Neuronal stem cell (in vitro differentiated cells): ENCODE measurements around the gene ADCY7.

ENCODE experiments used
- DNase-seq: peaks from one replicate; pipeline ENCODE4 v3.0.0-alpha.2; 2013; ENCODE audit warnings: low spot score
- H2AFZ ChIP-seq: one replicate; pipeline ENCODE4 v1.6.1; 2013; ENCODE audit warnings: mild to moderate bottlenecking, low read length, inconsistent platforms
- H2AK5ac ChIP-seq: 2 replicates; pipeline ENCODE4 v1.6.1; 2013; ENCODE audit warnings: low read depth, mild to moderate bottlenecking, inconsistent platforms, low read length, moderate library complexity, mixed read lengths
- H2BK120ac ChIP-seq: 2 replicates; pipeline ENCODE4 v1.6.1; 2013; ENCODE audit warnings: low read depth, mild to moderate bottlenecking, inconsistent platforms, low read length, moderate library complexity, mixed read lengths
- H2BK12ac ChIP-seq: one replicate; pipeline ENCODE4 v1.6.1; 2013; ENCODE audit warnings: low read length, inconsistent platforms
- H2BK15ac ChIP-seq: 2 replicates; pipeline ENCODE4 v1.6.1; 2013; ENCODE audit warnings: mild to moderate bottlenecking, low read length, inconsistent platforms, mixed read lengths
- H2BK5ac ChIP-seq: one replicate; pipeline ENCODE4 v1.6.1; 2013; ENCODE audit warnings: inconsistent platforms, mild to moderate bottlenecking, low read length, moderate library complexity
- H3K14ac ChIP-seq: one replicate; pipeline ENCODE4 v1.6.1; 2013; ENCODE audit warnings: low read length, inconsistent platforms
- H3K18ac ChIP-seq: 2 replicates; pipeline ENCODE4 v1.6.1; 2013; ENCODE audit warnings: low read length, inconsistent platforms
- H3K23ac ChIP-seq: 2 replicates; pipeline ENCODE4 v1.6.1; 2013; ENCODE audit warnings: low read depth, mild to moderate bottlenecking, mixed read lengths, low read length, inconsistent platforms; ENCODE audit not compliant: poor library complexity
- H3K27ac ChIP-seq: replicated peaks from 3 replicates; pipeline ENCODE4 v1.5.1; 2013; ENCODE audit warnings: low read length, inconsistent platforms
- H3K27me3 ChIP-seq, 3 experiments: 2 replicates each; pipeline ENCODE4 v1.6.1; 2013; ENCODE audit warnings: low read length in 3 of 3, mild to moderate bottlenecking in 2 of 3, inconsistent platforms in 1 of 3, low read depth in 1 of 3, mixed read lengths in 1 of 3, moderate library complexity in 1 of 3; ENCODE audit not compliant: control insufficient read depth in 3 of 3, insufficient read depth in 3 of 3
- H3K36me3 ChIP-seq, 2 donors: replicated peaks in 1 of 2; 2 replicates each; pipeline ENCODE4 v1.6.1; 2013; ENCODE audit warnings: low read length in 2 of 2; ENCODE audit not compliant: control insufficient read depth in 2 of 2, insufficient read depth in 2 of 2
- H3K4ac ChIP-seq: 2 replicates; pipeline ENCODE4 v1.6.1; 2013; ENCODE audit warnings: inconsistent platforms, mild to moderate bottlenecking, low read length, moderate library complexity
- H3K4me1 ChIP-seq, 2 donors: 1 replicate in 1 of 2; 2 replicates in 1 of 2; pipeline ENCODE4 v1.6.1; 2013; ENCODE audit warnings: low read length in 2 of 2, low read depth in 1 of 2; ENCODE audit not compliant: control insufficient read depth in 2 of 2, insufficient read depth in 1 of 2
- H3K4me2 ChIP-seq: one replicate; pipeline ENCODE4 v1.6.1; 2013; ENCODE audit warnings: mild to moderate bottlenecking, low read length, inconsistent platforms; ENCODE audit not compliant: insufficient read depth, poor library complexity, severe bottlenecking
- H3K4me3 ChIP-seq, 2 donors: 2 replicates each; pipeline ENCODE4 v1.5.1; 2013; ENCODE audit warnings: low read length in 2 of 2, mild to moderate bottlenecking in 2 of 2, inconsistent platforms in 1 of 2, moderate library complexity in 1 of 2
- H3K79me1 ChIP-seq: one replicate; pipeline ENCODE4 v1.6.1; 2013; ENCODE audit warnings: low read depth, mild to moderate bottlenecking, inconsistent platforms, low read length, moderate library complexity
- H3K9ac ChIP-seq: one replicate; pipeline ENCODE4 v1.6.1; 2013; ENCODE audit warnings: mild to moderate bottlenecking, low read depth, low read length, inconsistent platforms; ENCODE audit not compliant: poor library complexity
- H3K9me3 ChIP-seq, 2 donors: replicated peaks in 1 of 2; 2 replicates each; pipeline versions ENCODE3 to v1.6.1; 2013; ENCODE audit warnings: low read length in 2 of 2, mild to moderate bottlenecking in 2 of 2, inconsistent platforms in 1 of 2, low read depth in 1 of 2, mixed read lengths in 1 of 2, moderate library complexity in 1 of 2; ENCODE audit not compliant: control insufficient read depth in 2 of 2, insufficient read depth in 1 of 2
- H4K8ac ChIP-seq: one replicate; pipeline ENCODE4 v1.6.1; 2013; ENCODE audit warnings: low read depth, mild to moderate bottlenecking, inconsistent platforms, low read length, moderate library complexity
- H4K91ac ChIP-seq: one replicate; pipeline ENCODE4 v1.6.1; 2013; ENCODE audit warnings: low read length, low read depth, mild to moderate bottlenecking, inconsistent platforms; ENCODE audit not compliant: poor library complexity
- WGBS, 2 donors: extraction: QIAGEN DNeasy Blood & Tissue Kit; methylation state at CpG; one replicate each; pipeline ENCODE4 v1.1.7; 2013; ENCODE audit warnings: missing lambda C conversion rate in 2 of 2, mixed read lengths in 1 of 2; ENCODE audit not compliant: insufficient read length in 2 of 2, insufficient replicate concordance in 1 of 2; ENCODE audit errors: extremely low coverage in 2 of 2; 5-methylcytosine and 5-hydroxymethylcytosine counted together

ADCY7 gene

DNA sequence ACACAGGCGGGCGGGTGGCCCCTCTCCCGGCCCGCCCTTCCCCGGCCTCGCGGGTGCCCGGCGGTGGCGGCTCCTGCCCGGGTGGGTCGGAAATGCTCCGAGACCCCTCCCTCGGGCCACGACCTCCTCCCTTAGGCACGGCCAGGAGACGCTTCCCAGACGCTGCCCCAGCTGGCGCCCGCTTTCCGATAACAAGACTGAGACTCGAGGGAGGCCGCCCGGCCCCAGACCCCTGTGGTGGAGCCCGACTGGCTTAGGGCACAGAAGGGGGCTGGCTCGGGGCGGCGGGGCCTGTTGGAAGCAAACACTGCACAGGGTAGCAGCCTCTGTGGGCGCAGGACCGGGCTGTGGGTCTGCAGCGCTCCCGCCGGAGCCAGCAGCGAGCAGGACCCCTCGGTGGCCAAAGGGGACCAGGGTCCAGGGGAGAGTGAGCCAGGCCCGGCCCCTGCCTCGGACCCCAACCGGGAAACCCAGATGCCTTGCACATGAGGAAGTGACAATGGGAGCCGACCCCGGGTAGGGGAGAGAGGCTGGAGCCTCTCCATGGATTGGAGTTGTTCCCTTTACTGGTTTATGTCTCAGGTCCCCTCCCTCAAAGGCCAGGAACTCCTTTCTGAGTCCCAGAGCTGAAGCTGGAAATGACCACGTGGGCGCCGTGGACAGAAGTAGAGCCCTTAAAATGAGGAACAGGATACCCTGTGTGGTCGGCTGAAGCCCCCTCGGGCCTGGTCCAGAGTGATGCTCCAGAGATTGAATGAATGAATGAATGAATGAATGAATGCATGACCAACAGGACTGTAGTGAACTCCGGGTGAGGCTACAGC lies 19.8 kb upstream of the ADCY7 start:
- Histone ChIP-seq H2BK12ac (no peak overlapping the region), H2BK120ac (no peak overlapping the region), H3K23ac (peak overlapping the region; percentile 58), H2BK5ac (peak overlapping the region; percentile 56), H3K79me1 (no peaks in the 10 kb centered on the region), H3K4me1 (peaks cover 6 to 7% of the 10 kb centered on the region in 2 donors), H3K27ac (no peak overlapping the region), H3K4ac (no peak overlapping the region), H3K9ac (peak overlapping the region; percentile 78), H2AK5ac (peak overlapping the region; percentile 20), H3K36me3 (no peaks in the 10 kb centered on the region), H3K4me2 (peak overlapping the region; percentile 90), H3K27me3 (peaks cover 4 to 44% (median 28%) of the 10 kb centered on the region in 3 experiments), H3K9me3 (peaks cover 0 to 3% of the 10 kb centered on the region in 2 donors), H3K14ac (peak overlapping the region; percentile 47), H4K91ac (no peak overlapping the region), H3K18ac (peak overlapping the region; percentile 66), H3K4me3 (peak overlapping the region; percentile 53 to 77), H4K8ac (no peak overlapping the region), H2BK15ac (peak overlapping the region; percentile 61), H2AFZ (peak overlapping the region; percentile 99)
- no CpG with 5 or more reads among the region's 46 CpGs for WGBS, 2 donors
- no peak for DNase-seq

DNA sequence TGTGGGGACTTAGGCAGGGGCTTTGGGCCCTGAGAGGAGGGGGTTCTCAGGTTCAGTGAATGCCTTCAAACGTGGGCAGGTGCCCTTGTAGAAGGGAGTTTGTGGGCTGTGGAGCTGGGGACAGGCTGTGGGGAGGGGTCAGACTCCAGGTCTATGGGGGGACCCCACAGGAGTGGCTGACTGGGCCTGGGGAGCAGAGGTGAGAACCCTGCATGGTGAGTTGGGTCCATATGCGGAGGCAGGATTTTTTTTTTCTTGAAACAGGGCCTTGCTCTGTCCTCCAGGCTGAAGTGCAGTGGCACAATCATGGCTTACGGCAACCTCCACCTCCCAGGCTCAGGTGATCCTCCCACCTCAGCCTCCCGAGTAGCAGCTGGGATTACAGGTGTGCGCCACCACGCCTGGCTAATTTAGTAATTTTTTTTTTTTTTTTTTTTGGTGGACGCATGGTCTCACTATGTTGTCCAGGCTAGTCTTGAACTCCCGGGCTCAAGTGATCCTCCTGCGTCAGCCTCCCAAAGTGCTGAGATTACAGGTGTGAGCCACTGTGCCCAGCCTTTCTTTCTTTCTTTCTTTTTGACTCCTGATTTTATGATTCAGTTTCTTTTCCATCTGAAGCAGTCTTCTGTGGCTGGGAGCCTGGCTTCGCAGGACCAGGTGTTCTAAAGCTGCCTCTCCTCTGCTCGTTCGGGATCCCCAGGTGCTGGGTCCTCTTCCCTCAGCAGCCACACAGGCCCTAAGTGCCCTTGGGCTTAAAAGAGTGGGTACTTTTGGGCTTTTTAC lies 19.0 kb upstream of the ADCY7 start:
- no peak overlapping the region for H3K23ac ChIP-seq
- no peak overlapping the region for H3K18ac ChIP-seq
- H2BK12ac ChIP-seq, result no peak overlapping the region
- DNase-seq, result no peak
- H3K27me3 ChIP-seq, result peaks cover 4 to 44% (median 28%) of the 10 kb centered on the region in 3 experiments
- peaks cover 7 to 9% of the 10 kb centered on the region in 2 donors for H3K4me1 ChIP-seq
- no peak overlapping the region for H4K8ac ChIP-seq
- no peak overlapping the region for H3K9ac ChIP-seq
- no peak overlapping the region for H2AFZ ChIP-seq
- no peak overlapping the region for H3K27ac ChIP-seq
- H3K79me1 ChIP-seq, result no peaks in the 10 kb centered on the region
- peak overlapping the region; percentile 61 for H2BK15ac ChIP-seq
- H3K4me2 ChIP-seq, result no peak overlapping the region
- no peak overlapping the region for H3K4me3 ChIP-seq
- H3K4ac ChIP-seq, result no peak overlapping the region
- H4K91ac ChIP-seq, result no peak overlapping the region
- peaks cover 0 to 3% of the 10 kb centered on the region in 2 donors for H3K9me3 ChIP-seq
- no CpG with 5 or more reads among the region's 12 CpGs for WGBS, 2 donors
- peak overlapping the region; percentile 89 for H2AK5ac ChIP-seq
- no peaks in the 10 kb centered on the region for H3K36me3 ChIP-seq
- H2BK5ac ChIP-seq, result no peak overlapping the region
- no peak overlapping the region for H2BK120ac ChIP-seq
- peak overlapping the region; percentile 17 for H3K14ac ChIP-seq

DNA sequence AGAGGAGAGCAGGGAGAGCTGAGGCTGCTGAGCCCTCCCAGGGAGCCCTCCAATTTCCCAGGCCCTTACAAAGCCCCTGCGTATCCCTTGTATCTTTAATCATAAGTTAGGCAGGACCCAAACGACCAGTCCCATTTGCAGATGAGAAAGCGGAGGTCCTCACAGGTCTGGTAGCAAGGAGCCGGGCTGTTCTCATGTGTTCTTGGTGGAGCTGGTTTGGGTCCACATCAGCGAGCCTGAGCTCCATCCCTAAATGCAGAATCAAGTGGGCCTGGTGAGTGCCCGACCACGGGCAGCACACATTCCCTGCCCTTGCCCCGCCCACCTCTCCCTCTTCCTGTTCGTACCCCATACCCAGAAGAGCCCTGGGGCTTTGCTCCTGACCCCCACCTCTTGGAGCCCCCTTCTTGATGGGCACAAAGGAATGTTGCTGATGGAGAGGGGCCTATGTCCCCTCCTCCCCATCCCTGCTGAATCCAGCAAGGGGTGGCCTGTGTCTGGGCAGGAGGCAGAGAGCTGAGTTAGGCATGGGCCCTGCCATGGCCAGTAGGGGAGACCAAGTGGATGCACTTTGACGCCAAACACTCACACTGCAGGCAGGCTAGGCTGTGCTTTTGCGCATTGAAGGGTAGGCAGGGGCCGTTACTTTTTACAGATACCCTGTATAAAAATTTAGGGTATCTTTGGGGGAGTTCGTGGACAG lies 18.3 kb upstream of the ADCY7 start:
- peak overlapping the region; percentile 50 for H2BK12ac ChIP-seq
- peak overlapping the region; percentile 68 for H3K23ac ChIP-seq
- H3K4me1 ChIP-seq, result peaks cover 7 to 11% of the 10 kb centered on the region in 2 donors
- no peak overlapping the region for H3K4me3 ChIP-seq
- H3K14ac ChIP-seq, result peak overlapping the region; percentile 63
- no peak overlapping the region for H3K4ac ChIP-seq
- no peaks in the 10 kb centered on the region for H3K36me3 ChIP-seq
- H3K79me1 ChIP-seq, result no peaks in the 10 kb centered on the region
- H2AK5ac ChIP-seq, result peak overlapping the region; percentile 89
- peaks cover 0 to 3% of the 10 kb centered on the region in 2 donors for H3K9me3 ChIP-seq
- peak overlapping the region; percentile 38 for H2BK15ac ChIP-seq
- no peak for DNase-seq
- WGBS, 2 donors, result no CpG with 5 or more reads among the region's 13 CpGs
- peak overlapping the region; percentile 36 for H3K18ac ChIP-seq
- no peak overlapping the region for H3K27ac ChIP-seq
- H2AFZ ChIP-seq, result no peak overlapping the region
- peaks cover 4 to 44% (median 28%) of the 10 kb centered on the region in 3 experiments for H3K27me3 ChIP-seq
- H3K9ac ChIP-seq, result no peak overlapping the region
- H2BK120ac ChIP-seq, result no peak overlapping the region
- no peak overlapping the region for H2BK5ac ChIP-seq
- no peak overlapping the region for H4K91ac ChIP-seq
- no peak overlapping the region for H4K8ac ChIP-seq
- H3K4me2 ChIP-seq, result no peak overlapping the region
